NCI-H1694 treated with DMSO at 0.1 percent for 48 hours (cell line): Measurements from ENCODE around the gene EEIG1.

Experiments
- DNase-seq: peaks from one replicate; lab custom pipeline; 2025; lab: John Stamatoyannopoulos, UW

EEIG1 gene

GRCh38 chr9:127974769-127975261 lies 6.0 kb downstream of the EEIG1 start:
- DNase-seq = no peak

GRCh38 chr9:127974001-127974768 lies 6.6 kb downstream of the EEIG1 start:
- no peak for DNase-seq

GRCh38 chr9:127973169-127974000 lies 7.4 kb downstream of the EEIG1 start:
- no peak for DNase-seq

GRCh38 chr9:127972236-127972871 lies 8.4 kb downstream of the EEIG1 start:
- no peak for DNase-seq

- peak; percentile 36 for DNase-seq
Observed at GRCh38 chr9:127971357-127972235, 9.2 kb downstream of the EEIG1 start.

GRCh38 chr9:127970401-127971313 lies 10.1 kb downstream of the EEIG1 start:
- peak; percentile 60 for DNase-seq

GRCh38 chr9:127968700-127969383 lies 11.9 kb downstream of the EEIG1 start:
- no peak for DNase-seq

- no peak for DNase-seq
Observed at GRCh38 chr9:127968042-127968441, 12.7 kb downstream of the EEIG1 start.

GRCh38 chr9:127967151-127967809 lies 13.5 kb downstream of the EEIG1 start:
- no peak for DNase-seq

GRCh38 chr9:127966416-127967150 lies 14.2 kb downstream of the EEIG1 start:
- no peak for DNase-seq

- no peak for DNase-seq
Observed at GRCh38 chr9:127965953-127966352, 14.8 kb downstream of the EEIG1 start.

- no peak for DNase-seq
Observed at GRCh38 chr9:127963359-127964064, 17.3 kb downstream of the EEIG1 start.

- DNase-seq = no peak
Observed at GRCh38 chr9:127963041-127963358, 17.8 kb downstream of the EEIG1 start.

GRCh38 chr9:127962278-127962677 lies 18.5 kb downstream of the EEIG1 start:
- no peak for DNase-seq

- DNase-seq = no peak
Observed at GRCh38 chr9:127961613-127962155, 19.1 kb downstream of the EEIG1 start.

GRCh38 chr9:127961155-127961490 lies 19.7 kb downstream of the EEIG1 start:
- DNase-seq = no peak

- no peak for DNase-seq
Observed at GRCh38 chr9:127960410-127961154, 20.2 kb downstream of the EEIG1 start.
